Endodermal cell (in vitro differentiated cells): ENCODE measurements around the gene UGDH. TPM values are rescaled to one million over a fixed set of nuclear protein-coding genes. Genes with fewer than 3 reads are reported as not detected.

Experiments
- DNase-seq: peaks from one replicate; pipeline ENCODE4 v3.0.0-alpha.2; 2017
- H3K27ac ChIP-seq: 2 replicates; pipeline ENCODE4 v1.5.1; 2013; ENCODE audit warnings: mild to moderate bottlenecking, low read depth, low read length, moderate library complexity
- H3K27me3 ChIP-seq: 2 replicates; pipeline ENCODE4 v1.6.1; 2013; ENCODE audit warnings: mild to moderate bottlenecking, low read length, moderate library complexity; ENCODE audit not compliant: insufficient read depth, control insufficient read depth, poor library complexity, severe bottlenecking
- H3K36me3 ChIP-seq: 2 replicates; pipeline ENCODE4 v1.7.0; 2013; ENCODE audit warnings: mild to moderate bottlenecking, low read length, moderate library complexity; ENCODE audit not compliant: control insufficient read depth, insufficient read depth
- H3K4me1 ChIP-seq: one replicate; pipeline ENCODE4 v1.7.0; 2013; ENCODE audit warnings: low read length; ENCODE audit not compliant: control insufficient read depth, insufficient read depth
- H3K4me3 ChIP-seq: 2 replicates; pipeline ENCODE4 v1.5.1; 2013; ENCODE audit warnings: mild to moderate bottlenecking, low read length, moderate library complexity
- H3K9ac ChIP-seq: 2 replicates; pipeline ENCODE4 v1.6.1; 2013; ENCODE audit warnings: mild to moderate bottlenecking, low read length, moderate library complexity; ENCODE audit not compliant: poor library complexity, severe bottlenecking; ENCODE audit errors: extremely low read depth
- H3K9me3 ChIP-seq: 2 replicates; pipeline ENCODE4 v1.6.1; 2013; ENCODE audit warnings: mild to moderate bottlenecking, low read length, moderate library complexity; ENCODE audit not compliant: control insufficient read depth
- H3K27ac Mint-ChIP-seq: 2 replicates; pipeline ENCODE4 v1.8.0; 2020; ENCODE audit warnings: mixed read lengths
- H3K27me3 Mint-ChIP-seq: 2 replicates; pipeline ENCODE4 v1.8.0; 2021; ENCODE audit warnings: mild to moderate bottlenecking, mixed read lengths; ENCODE audit not compliant: insufficient read depth
- H3K36me3 Mint-ChIP-seq: 2 replicates; pipeline ENCODE4 v1.8.0; 2020; ENCODE audit warnings: low read depth, mixed read lengths
- H3K4me1 Mint-ChIP-seq: 2 replicates; pipeline ENCODE4 v1.8.0; 2020; ENCODE audit warnings: mixed read lengths
- H3K4me3 Mint-ChIP-seq: 2 replicates; pipeline ENCODE4 v1.8.0; 2020; ENCODE audit warnings: mild to moderate bottlenecking, moderate library complexity, mixed read lengths
- H3K9me3 Mint-ChIP-seq: 2 replicates; pipeline ENCODE4 v1.8.0; 2020; ENCODE audit warnings: mild to moderate bottlenecking, mixed read lengths
- WGBS, 2 experiments: methylation state at CpG; one replicate each; pipeline versions ENCODE4 v1.1.5 to v1.1.7; 2013; ENCODE audit warnings: missing lambda C conversion rate in 2 of 2, mixed read lengths in 1 of 2; ENCODE audit not compliant: insufficient coverage in 1 of 2, insufficient read length in 1 of 2; 5-methylcytosine and 5-hydroxymethylcytosine counted together
- total RNA-seq, 2 donors: library from RNA; stranded (reverse); fragmentation: NEBNext Ultra II Directional in 1 of 2; extraction: Animal tissue kit (Norgen Biotek cat#: 25700) in 1 of 2; gene quantifications; 2 replicates in 1 of 2; 3 replicates in 1 of 2; pipeline ENCODE4 v1.2.1, GENCODE V29; 2021
- TF ChIP-seq, protein P1 (sequence below): fragments of 200-600 bp; sonication (generic); conservative IDR thresholded peaks from 2 replicates; pipeline ENCODE4 v1.5.0; 2021; ENCODE audit warnings: antibody characterized with exemption, mild to moderate bottlenecking

The UGDH gene
- total RNA-seq, 2 donors from 2014 or later = 137 to 141 TPM

DNA sequence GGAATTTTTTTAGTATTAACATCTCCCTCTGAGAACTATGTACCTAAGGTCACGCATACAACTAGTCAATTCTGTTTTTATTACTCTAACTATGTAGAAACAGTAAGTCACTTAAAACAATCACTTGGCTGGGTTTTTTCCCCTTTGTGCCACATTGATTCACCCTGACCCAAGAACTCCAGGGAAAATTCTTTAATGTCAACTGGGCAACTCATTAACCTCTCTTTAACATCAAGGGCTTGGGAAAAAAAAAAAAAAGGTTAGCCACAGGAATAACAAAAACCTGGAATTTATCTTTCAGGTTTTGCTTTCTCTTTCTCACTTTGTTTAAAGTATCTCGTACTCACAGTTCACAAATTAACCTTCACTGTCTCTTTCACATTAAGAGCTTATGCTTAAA is 76.6 kb downstream of the UGDH start:
- DNase-seq = no peak
- Mint-ChIP-seq H3K9me3 (no peaks in the 10 kb centered on the region), H3K4me1 (peaks cover 9% of the 10 kb centered on the region), H3K27ac (no peak overlapping the region), H3K36me3 (peaks cover 42% of the 10 kb centered on the region), H3K27me3 (no peaks in the 10 kb centered on the region), H3K4me3 (no peak overlapping the region)
- no peaks in the 10 kb centered on the region for H3K9me3 ChIP-seq
- WGBS, 2 experiments = 60 to 80% methylated on average over 2 of the region's 2 CpGs
- no peak overlapping the region for H3K9ac ChIP-seq
- TF ChIP-seq, protein P1, sequence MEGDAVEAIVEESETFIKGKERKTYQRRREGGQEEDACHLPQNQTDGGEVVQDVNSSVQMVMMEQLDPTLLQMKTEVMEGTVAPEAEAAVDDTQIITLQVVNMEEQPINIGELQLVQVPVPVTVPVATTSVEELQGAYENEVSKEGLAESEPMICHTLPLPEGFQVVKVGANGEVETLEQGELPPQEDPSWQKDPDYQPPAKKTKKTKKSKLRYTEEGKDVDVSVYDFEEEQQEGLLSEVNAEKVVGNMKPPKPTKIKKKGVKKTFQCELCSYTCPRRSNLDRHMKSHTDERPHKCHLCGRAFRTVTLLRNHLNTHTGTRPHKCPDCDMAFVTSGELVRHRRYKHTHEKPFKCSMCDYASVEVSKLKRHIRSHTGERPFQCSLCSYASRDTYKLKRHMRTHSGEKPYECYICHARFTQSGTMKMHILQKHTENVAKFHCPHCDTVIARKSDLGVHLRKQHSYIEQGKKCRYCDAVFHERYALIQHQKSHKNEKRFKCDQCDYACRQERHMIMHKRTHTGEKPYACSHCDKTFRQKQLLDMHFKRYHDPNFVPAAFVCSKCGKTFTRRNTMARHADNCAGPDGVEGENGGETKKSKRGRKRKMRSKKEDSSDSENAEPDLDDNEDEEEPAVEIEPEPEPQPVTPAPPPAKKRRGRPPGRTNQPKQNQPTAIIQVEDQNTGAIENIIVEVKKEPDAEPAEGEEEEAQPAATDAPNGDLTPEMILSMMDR = no peak
- no peak overlapping the region for H3K4me3 ChIP-seq
- no peaks in the 10 kb centered on the region for H3K27me3 ChIP-seq
- no peak overlapping the region for H3K27ac ChIP-seq
- no peaks in the 10 kb centered on the region for H3K4me1 ChIP-seq
- peaks cover 68% of the 10 kb centered on the region for H3K36me3 ChIP-seq

Other genes starting within 250 kb of the UGDH start
- 10 to 100 TPM; 56.4 to 57.0 TPM for gene RFC1, start 161.1 kb downstream of the UGDH start, total RNA-seq
- gene KLB, start 120.5 kb downstream of the UGDH start, total RNA-seq = under 1 TPM in 1 of 2 donors, not detected in 1; 0.09 TPM
- 1,000 to 10,000 TPM; 1,341 to 1,760 TPM for gene RPL9, start 68.5 kb downstream of the UGDH start, total RNA-seq
- 10 to 100 TPM; 17.6 to 17.9 TPM for gene LIAS, start 68.4 kb downstream of the UGDH start, total RNA-seq
- 10 to 100 TPM; 24.3 to 24.6 TPM for gene SMIM14, start 111.4 kb upstream of the UGDH start, total RNA-seq
- 100 to 1,000 TPM; 139 to 143 TPM for gene UBE2K, start 170.7 kb upstream of the UGDH start, total RNA-seq